Measurements from ENCODE around the gene RETN. TPM values are rescaled to one million over a fixed set of nuclear protein-coding genes. Genes with fewer than 3 reads are reported as not detected.

The RETN gene
- total RNA-seq, 6 experiments from 2014 or later, result not detected

DNA sequence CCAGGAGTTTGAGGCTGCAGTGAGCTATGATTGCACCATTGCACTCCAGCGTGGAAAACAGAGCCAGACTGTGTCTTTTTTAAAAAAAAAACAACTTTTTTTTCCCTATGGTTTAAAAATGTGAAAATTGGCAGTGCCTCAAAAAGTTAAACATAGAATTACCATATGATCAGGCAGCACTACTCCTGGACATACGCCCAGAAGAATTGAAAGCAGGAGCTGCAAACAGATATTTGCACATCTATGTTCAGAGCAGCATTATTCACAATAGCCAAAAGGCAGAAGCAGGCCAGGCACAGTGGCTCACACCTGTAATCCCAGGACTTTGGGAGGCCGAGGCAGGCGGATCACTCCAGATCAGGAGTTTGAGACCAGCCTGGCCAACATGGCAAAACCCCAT lies 3.8 kb upstream of the RETN start:
- DNase-seq, result peak; percentile 11
- H3K4me1 Mint-ChIP-seq (ENCODE audit: low read depth), result 0 out of 2 replicates have a peak, but pooled peaks cover 5% of the 10 kb centered on the region
- no peak for TF ChIP-seq CTCF (IDR thresholded peaks at IDR 0.05)
- H3K36me3 Mint-ChIP-seq (ENCODE audit: low read depth), result no peaks in the 10 kb centered on the region
- no peak overlapping the region for H3K27ac Mint-ChIP-seq
- no peaks in the 10 kb centered on the region for H3K9me3 Mint-ChIP-seq
- H3K27me3 Mint-ChIP-seq (ENCODE audit: insufficient read depth), result peaks cover 30% of the 10 kb centered on the region
- no peak overlapping the region for H3K4me3 Mint-ChIP-seq

DNA sequence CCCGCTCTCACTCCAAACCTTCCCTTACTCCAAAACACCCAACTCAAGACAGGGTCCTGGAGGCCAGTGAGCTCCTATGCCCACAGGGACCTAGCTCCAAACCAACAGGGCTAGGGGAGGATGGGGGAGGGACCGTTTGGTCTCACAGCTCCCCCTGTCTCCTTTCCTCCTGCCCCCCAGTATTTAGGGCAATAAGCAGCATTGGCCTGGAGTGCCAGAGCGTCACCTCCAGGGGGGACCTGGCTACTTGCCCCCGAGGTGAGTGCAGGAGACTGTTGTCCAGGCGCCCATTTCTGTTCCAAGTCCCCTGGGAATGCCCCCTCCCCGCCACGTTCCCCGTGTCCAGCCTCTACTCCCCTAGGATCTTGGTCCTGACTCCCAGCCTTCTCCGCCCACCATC lies 792 bp downstream of the RETN start:
- Mint-ChIP-seq H3K27me3 (ENCODE audit: insufficient read depth) (peaks cover 18% of the 10 kb centered on the region), H3K4me1 (ENCODE audit: low read depth) (peaks cover 11% of the 10 kb centered on the region), H3K4me3 (no peak overlapping the region), H3K36me3 (ENCODE audit: low read depth) (peaks cover 7% of the 10 kb centered on the region), H3K27ac (no peak overlapping the region), H3K9me3 (peaks cover 10% of the 10 kb centered on the region)
- DNase-seq, result no peak
- TF ChIP-seq CTCF (IDR thresholded peaks at IDR 0.05), result no peak

- H3K36me3 Mint-ChIP-seq (ENCODE audit: low read depth), result peaks cover 7% of the 10 kb centered on the region
- no peak for TF ChIP-seq CTCF (IDR thresholded peaks at IDR 0.05)
- H3K4me1 Mint-ChIP-seq (ENCODE audit: low read depth), result peaks cover 12% of the 10 kb centered on the region
- H3K4me3 Mint-ChIP-seq, result no peak overlapping the region; the same call in 1 of the 2 replicates
- no peak overlapping the region for H3K27ac Mint-ChIP-seq
- peaks cover 18% of the 10 kb centered on the region for H3K27me3 Mint-ChIP-seq (ENCODE audit: insufficient read depth)
- H3K9me3 Mint-ChIP-seq, result peaks cover 10% of the 10 kb centered on the region
- no peak for DNase-seq
These were observed 1.4 kb downstream of the RETN start for GRCh38 chr19:7670150-7670783.

- Mint-ChIP-seq H3K36me3 (ENCODE audit: low read depth) (peaks cover 7% of the 10 kb centered on the region), H3K4me3 (no peak overlapping the region)
These were observed 1.9 kb downstream of the RETN start for GRCh38 chr19:7670790-7671189.

GRCh38 chr19:7672522-7672921 lies 3.7 kb downstream of the RETN start:
- peaks cover 24% of the 10 kb centered on the region for H3K27me3 Mint-ChIP-seq (ENCODE audit: insufficient read depth)
- no peak for DNase-seq
- H3K27ac Mint-ChIP-seq, result no peak overlapping the region
- peaks cover 8% of the 10 kb centered on the region for H3K4me1 Mint-ChIP-seq (ENCODE audit: low read depth)
- H3K36me3 Mint-ChIP-seq (ENCODE audit: low read depth), result peaks cover 7% of the 10 kb centered on the region
- peaks cover 10% of the 10 kb centered on the region for H3K9me3 Mint-ChIP-seq
- no peak overlapping the region for H3K4me3 Mint-ChIP-seq
- TF ChIP-seq CTCF (IDR thresholded peaks at IDR 0.05), result no peak

More at GRCh38 chr19:7670790-7671189, 1.9 kb downstream of the RETN start:
- no peak for DNase-seq
- Mint-ChIP-seq H3K4me1 (ENCODE audit: low read depth) (peaks cover 8% of the 10 kb centered on the region), H3K27me3 (ENCODE audit: insufficient read depth) (peaks cover 18% of the 10 kb centered on the region), H3K27ac (no peak overlapping the region), H3K9me3 (peaks cover 10% of the 10 kb centered on the region)
- no peak for TF ChIP-seq CTCF (IDR thresholded peaks at IDR 0.05)

Measured in HFFc6 (cell line).